Kidney (tissue), 14 donors: ENCODE results near the gene PGC. TPM values are rescaled to one million over a fixed set of nuclear protein-coding genes. Genes with fewer than 3 reads are reported as not detected.
A peak's percentile ranks its signal among the peaks of the same experiment; 100 is the strongest.

ENCODE experiments used
- DNase-seq, 5 donors: peaks; one replicate each; pipeline ENCODE4 v3.0.0-alpha.2; 2013 to 2020
- FAIRE-seq: peaks from 2 replicates; lab custom pipeline; 2012; peaks lifted over from hg19 to GRCh38; lab: Jason Lieb, UNC
- H3K27ac ChIP-seq, 2 donors: one replicate each; pipeline ENCODE4 v1.7.0; 2013; ENCODE audit warnings: low read depth in 2 of 2, low read length in 2 of 2, inconsistent platforms in 1 of 2
- H3K27me3 ChIP-seq: one replicate; pipeline ENCODE4 v1.7.1; 2013; ENCODE audit warnings: low read length, inconsistent platforms; ENCODE audit not compliant: control insufficient read depth, insufficient read depth
- H3K36me3 ChIP-seq, 3 donors: one replicate each; pipeline versions ENCODE4 v1.7.0 to v1.7.1; 2013; ENCODE audit warnings: low read length in 3 of 3, control low read depth in 1 of 3, inconsistent platforms in 1 of 3; ENCODE audit not compliant: insufficient read depth in 3 of 3, control insufficient read depth in 2 of 3
- H3K4me1 ChIP-seq, 3 donors: one replicate each; pipeline versions ENCODE4 v1.7.0 to v1.7.1; 2013; ENCODE audit warnings: low read length in 3 of 3, inconsistent platforms in 1 of 3, low read depth in 1 of 3; ENCODE audit not compliant: control insufficient read depth in 2 of 3, insufficient read depth in 2 of 3
- H3K4me3 ChIP-seq, 3 donors: one replicate each; pipeline versions ENCODE4 v1.7.0 to v1.8.1; 2013; ENCODE audit warnings: low read length in 3 of 3, control low read depth in 1 of 3, inconsistent platforms in 1 of 3
- H3K9ac ChIP-seq, 3 donors: one replicate each; pipeline versions ENCODE4 v1.7.0 to v1.7.1; 2013; ENCODE audit warnings: low read length in 3 of 3, control low read depth in 1 of 3, inconsistent platforms in 1 of 3
- H3K9me3 ChIP-seq, 3 donors: one replicate each; pipeline versions ENCODE4 v1.7.0 to v1.7.1; 2013; ENCODE audit warnings: low read length in 3 of 3, control low read depth in 1 of 3, inconsistent platforms in 1 of 3; ENCODE audit not compliant: control insufficient read depth in 2 of 3, insufficient read depth in 1 of 3
- intact Hi-C: fragments of 100-400 bp; cut with DNase I; formaldehyde crosslinking; loops from one replicate; pipeline ENCODE4 v1.11.1; 2022
- polyA plus RNA-seq: library from polyadenylated mRNA; stranded (reverse); fragments of 350-450 nt; fragmentation: Illumina TruSeq; extraction: RNeasy Lipid Tissue Mini Kit (QIAGEN cat#74804); gene quantifications from one replicate; pipeline ENCODE4 v1.2.3, GENCODE V29; 2014; ENCODE audit warnings: low read depth, low replicate concordance; ENCODE audit not compliant: insufficient read depth
- total RNA-seq: library from RNA; stranded (reverse); fragmentation: NEBNext Ultra II Directional; extraction: Animal tissue kit (Norgen Biotek cat#: 25700); gene quantifications from one replicate; pipeline ENCODE4 v1.2.1, GENCODE V29; 2021
- TF ChIP-seq, protein P1 (sequence below): IDR thresholded peaks from 3 replicates; pipeline ENCODE4 v1.5.1; 2012; ENCODE audit warnings: mild to moderate bottlenecking, moderate library complexity, borderline replicate concordance; ENCODE audit not compliant: insufficient read depth; ENCODE audit errors: extremely low read depth
- donor health status: control.
- donor health status: control.
- donor health status: control.
- donor health status: control.
- donor health status: control.
- donor health status: DM: yes; HTN: yes; CAD: no.
- donor health status: Normal renal cell carcinoma (clear cell type).

PGC gene
- total and polyA plus RNA-seq, 2 donors from 2014 or later, result 0.39 TPM; not detected in 1

DNA sequence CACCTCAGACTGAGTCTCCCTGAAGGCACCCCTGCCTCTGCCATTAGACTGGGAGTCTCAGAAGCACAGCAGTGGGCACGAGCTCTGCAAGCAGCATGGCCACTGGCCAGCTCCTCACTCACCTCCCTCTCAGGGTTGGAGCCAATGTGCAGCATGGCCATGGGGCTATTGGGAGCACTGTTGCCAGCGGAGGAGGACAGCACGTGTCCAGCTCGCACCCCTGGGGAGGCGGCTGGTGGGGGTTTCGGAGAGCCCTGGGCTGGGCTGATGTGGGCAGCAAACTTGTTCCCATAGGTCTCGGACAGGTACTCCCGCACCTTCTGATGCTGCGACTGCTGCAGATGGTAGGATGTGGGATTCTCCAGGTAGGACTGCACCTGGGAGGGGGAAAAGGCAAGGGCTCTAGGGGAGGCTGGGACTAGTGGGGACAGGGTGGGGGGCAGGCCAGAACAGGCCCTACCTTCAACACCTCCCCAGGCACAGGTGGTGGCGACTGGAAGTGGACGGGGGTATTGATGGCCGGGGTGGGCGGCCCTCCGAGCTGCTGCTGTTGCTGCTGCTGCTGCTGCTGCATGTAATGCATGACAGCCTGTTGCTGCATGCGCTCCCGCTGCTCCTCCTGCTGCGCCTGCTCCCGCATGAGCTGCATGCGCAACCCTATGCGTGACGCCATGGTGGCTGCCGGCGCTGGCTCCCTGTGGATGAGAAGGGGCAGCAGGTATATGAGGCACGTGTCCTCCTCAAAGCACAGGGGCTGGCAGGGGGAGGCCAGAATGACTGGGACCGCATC, 56.5 kb downstream of the PGC start:
- Histone ChIP-seq H3K9me3 (no peaks in the 10 kb centered on the region), H3K4me1 (peaks cover 0 to 18% (median 6%) of the 10 kb centered on the region in 3 donors), H3K27me3 (no peaks in the 10 kb centered on the region), H3K4me3 (no peak overlapping the region), H3K27ac (peak overlapping the region in 1 of 2 donors; percentile 25), H3K9ac (no peak overlapping the region), H3K36me3 (peaks cover 0 to 13% (median 5%) of the 10 kb centered on the region in 3 donors)
- DNase-seq, result peak in 1 of 5 donors; percentile 72
- FAIRE-seq, result no peak
- intact Hi-C loops, result no loop called here
- TF ChIP-seq, protein P1, sequence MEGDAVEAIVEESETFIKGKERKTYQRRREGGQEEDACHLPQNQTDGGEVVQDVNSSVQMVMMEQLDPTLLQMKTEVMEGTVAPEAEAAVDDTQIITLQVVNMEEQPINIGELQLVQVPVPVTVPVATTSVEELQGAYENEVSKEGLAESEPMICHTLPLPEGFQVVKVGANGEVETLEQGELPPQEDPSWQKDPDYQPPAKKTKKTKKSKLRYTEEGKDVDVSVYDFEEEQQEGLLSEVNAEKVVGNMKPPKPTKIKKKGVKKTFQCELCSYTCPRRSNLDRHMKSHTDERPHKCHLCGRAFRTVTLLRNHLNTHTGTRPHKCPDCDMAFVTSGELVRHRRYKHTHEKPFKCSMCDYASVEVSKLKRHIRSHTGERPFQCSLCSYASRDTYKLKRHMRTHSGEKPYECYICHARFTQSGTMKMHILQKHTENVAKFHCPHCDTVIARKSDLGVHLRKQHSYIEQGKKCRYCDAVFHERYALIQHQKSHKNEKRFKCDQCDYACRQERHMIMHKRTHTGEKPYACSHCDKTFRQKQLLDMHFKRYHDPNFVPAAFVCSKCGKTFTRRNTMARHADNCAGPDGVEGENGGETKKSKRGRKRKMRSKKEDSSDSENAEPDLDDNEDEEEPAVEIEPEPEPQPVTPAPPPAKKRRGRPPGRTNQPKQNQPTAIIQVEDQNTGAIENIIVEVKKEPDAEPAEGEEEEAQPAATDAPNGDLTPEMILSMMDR, result no peak

GRCh38 chr6:41689171-41690008, 57.8 kb downstream of the PGC start:
- TF ChIP-seq, protein P1, result no peak
- Histone ChIP-seq H3K27ac (peak overlapping the region; percentile 81 to 86), H3K27me3 (no peaks in the 10 kb centered on the region), H3K4me3 (no peak overlapping the region), H3K36me3 (peaks cover 0 to 19% (median 11%) of the 10 kb centered on the region in 3 donors), H3K9me3 (no peaks in the 10 kb centered on the region), H3K9ac (peak overlapping the region in 1 of 3 donors; percentile 48), H3K4me1 (peaks cover 0 to 18% (median 0%) of the 10 kb centered on the region in 3 donors)
- intact Hi-C loops, result no loop called here
- FAIRE-seq (no peak), DNase-seq (peak in 2 of 5 donors; percentile 28 to 43)

DNA sequence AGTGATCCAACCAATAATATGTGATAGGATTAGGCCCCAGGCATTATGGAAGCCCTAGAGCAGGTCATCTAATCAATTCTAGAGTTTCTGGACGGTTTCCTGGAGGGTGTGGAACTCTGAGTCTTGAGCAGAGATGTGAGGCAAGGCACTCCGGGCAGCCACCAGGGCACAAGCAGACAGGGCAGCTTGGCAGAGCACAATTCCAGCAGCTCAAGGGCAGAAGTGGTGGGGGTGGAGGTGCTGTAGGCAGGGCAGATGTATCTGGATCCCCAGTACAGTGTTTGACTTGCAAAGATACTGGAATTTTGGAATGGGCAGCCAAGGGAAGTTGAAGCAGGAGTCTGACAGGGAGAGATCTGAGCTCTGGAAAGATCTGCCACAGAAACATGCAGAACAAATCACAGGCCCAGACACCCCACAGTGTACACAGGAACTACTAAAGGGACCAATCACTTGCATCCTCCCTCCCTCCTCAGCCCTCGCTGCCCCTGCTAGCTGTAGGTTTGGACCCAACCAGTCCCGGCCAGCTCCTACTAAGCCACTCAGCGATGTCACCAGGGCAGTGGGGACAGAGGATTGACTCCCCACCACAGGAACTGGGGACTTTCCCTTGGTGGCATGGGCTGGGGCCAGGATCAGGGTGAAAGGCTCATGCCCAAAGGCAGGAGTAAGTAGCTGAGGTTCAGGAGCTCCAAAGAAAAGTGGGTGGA, 58.8 kb downstream of the PGC start:
- TF ChIP-seq, protein P1, result no peak
- Histone ChIP-seq H3K4me3 (no peak overlapping the region), H3K27ac (peak overlapping the region; percentile 81 to 86), H3K4me1 (peaks cover 0 to 18% (median 0%) of the 10 kb centered on the region in 3 donors), H3K36me3 (peaks cover 0 to 19% (median 11%) of the 10 kb centered on the region in 3 donors), H3K9ac (peak overlapping the region in 2 of 3 donors; percentile 49 to 56), H3K27me3 (no peaks in the 10 kb centered on the region), H3K9me3 (no peaks in the 10 kb centered on the region)
- intact Hi-C loops, result no loop called here
- FAIRE-seq (no peak), DNase-seq (peak in 2 of 5 donors; percentile 38 to 72)
